Posterior vena cava (tissue), 2 donors: ENCODE data around the gene OS9. TPM values are rescaled to one million over a fixed set of nuclear protein-coding genes. Genes with fewer than 3 reads are reported as not detected.

Experiments
- DNase-seq: peaks from one replicate; pipeline ENCODE4 v3.0.0-alpha.2; 2020; ENCODE audit warnings: low spot score
- intact Hi-C, 2 donors: fragments of 100-400 bp; cut with DNase I; formaldehyde crosslinking; loops; one replicate each; pipeline versions ENCODE4 v1.14.1 to v1.14.2; 2022 to 2023
- microRNA-seq, 2 donors: library from miRNA; unstranded; fragments of <30 nt; microRNA quantifications; one replicate each; pipeline ENCODE4 v1.2.0, GENCODE V29; 2020 to 2021; ENCODE audit warnings: borderline microRNAs expressed in 2 of 2
- total RNA-seq, 2 donors: library from RNA; stranded (reverse); fragmentation: NEBNext Ultra II Directional; extraction: Animal tissue kit (Norgen Biotek cat#: 25700); gene quantifications; one replicate each; pipeline ENCODE4 v1.2.1, GENCODE V29; 2021
- donor health status: DM: yes; HTN: yes; CAD: no.
- donor health status: DM: yes; HTN: yes; CAD: no.

The OS9 gene
- total RNA-seq, 2 donors from 2014 or later = 186 to 279 TPM

- intact Hi-C loops = no loop called here
- DNase-seq = no peak
These were observed 65.5 kb downstream of the OS9 start for GRCh38 chr12:57759360-57759980.

DNA sequence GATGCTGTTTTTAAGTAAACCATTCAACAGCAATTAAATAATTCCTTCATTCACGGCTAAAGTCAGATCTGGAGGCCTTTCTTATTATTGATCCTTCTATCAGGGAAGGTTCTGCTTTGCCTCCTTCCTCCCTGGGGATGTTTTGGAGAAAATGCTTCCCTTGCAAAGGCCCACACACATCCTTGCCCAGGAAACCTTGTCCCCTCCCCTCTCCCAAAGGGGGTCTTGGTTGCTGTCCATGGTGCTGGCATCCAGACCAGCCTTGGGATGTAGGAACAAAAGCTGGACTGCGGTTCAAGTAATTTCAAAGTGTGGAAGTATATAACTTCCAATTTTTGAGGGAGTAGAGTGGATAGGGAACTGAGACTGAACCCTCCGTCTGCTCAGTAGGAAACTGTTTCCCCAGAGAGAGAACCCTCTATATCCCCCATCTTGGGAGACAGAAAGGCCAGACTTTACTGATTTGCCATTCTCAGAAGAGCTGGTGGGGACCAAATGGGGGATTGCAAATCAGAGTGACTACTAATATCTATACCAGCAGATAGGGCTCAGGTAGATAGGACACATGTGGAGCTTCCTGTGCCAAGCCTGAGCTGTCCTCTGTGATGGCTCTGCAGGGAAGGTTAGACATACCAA, 66.5 kb downstream of the OS9 start:
- intact Hi-C loops = no loop called here
- DNase-seq = no peak

DNA sequence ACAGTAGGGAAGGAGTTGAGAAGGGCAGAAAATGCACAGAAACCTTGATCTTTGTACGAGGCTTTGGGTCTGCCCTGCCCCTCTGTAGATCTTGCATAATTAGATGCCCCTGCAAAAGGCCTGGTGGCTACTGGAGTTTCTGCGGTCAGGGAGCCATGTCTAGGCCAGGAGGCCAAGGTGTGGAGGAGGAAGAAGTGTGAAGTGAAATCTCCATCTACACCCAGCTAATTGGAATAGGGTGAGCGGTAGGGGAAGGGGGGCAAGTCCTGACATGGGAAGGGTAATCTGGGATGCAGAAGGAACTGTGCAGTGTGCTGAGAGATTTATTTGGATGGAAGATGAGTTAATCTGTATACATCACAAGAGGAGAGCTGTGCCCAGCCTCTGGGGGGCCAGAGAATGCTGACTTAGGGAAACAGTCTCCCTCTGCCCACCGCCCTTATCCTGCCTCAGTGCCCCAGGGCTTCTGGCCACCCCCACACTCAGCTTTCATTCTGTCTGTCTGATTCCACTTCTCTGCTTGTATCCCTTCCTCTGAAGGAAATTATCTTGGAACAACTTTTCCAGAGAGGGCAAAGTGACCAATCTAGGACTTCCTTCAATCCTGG, 67.6 kb downstream of the OS9 start:
- DNase-seq = no peak

DNA sequence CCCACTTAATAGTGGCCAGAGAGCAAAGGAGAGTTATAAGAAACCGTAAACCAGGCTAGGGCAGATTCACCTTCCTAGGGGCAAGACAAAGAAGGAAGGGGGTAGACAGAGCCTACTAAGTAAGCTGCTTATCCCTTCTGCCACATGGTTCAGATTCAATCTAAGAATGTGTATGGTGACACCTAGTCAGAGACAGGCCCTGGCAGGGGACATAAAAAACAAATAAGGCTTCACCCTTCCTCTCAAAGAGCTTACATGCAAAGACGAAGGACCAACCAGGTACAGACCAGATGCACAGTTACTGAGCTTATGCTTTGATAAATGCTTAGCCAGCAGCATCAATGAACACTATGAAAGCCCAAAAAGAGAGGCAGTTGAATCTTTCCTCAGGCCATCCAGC, 68.5 kb downstream of the OS9 start:
- intact Hi-C loops = no loop called here
- no peak for DNase-seq

More for the DNA sequence above, 67.6 kb downstream of the OS9 start:
- intact Hi-C loops = no loop called here

DNA sequence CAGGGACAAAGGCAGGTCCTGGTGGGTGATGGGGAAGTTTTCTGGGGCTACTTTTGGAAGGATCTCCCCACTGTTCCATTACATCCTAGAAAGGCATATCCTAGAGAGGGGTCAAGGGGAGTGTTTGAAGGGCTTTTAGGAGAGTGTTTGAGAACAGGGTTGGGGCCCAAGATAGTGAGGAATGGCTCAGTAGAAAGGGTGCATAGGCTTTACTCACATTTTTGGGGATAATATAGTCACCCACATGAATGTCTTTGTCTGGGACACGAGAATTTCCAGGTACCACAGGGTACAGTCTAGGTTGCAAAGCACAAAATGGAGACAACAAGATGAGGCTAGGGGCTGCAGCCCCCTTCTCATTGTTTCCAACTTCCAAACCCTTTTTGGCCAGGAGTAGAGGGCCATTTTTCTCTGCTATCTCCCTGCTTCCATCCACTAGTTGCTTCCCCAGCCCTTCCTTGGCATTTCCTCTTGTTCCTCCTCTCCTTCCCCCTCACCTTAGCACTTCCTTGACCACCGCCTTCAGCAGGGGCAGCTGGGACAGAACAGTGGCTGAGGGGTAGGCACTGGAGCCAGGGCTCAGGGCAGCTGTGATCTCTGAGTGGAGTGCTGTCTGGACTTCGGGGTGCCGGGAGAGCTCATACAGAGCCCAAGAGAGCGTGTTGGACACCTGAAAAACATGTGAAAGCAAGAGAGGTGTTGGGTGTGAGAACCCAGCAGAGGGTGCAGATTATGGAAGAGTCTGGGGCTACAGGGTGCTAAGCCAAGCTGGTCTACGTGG, 70.1 kb downstream of the OS9 start:
- intact Hi-C loops = no loop called here
- DNase-seq = no peak

- intact Hi-C loops = no loop called here
- DNase-seq = no peak
These were observed 70.7 kb downstream of the OS9 start for GRCh38 chr12:57764662-57765002.

DNA sequence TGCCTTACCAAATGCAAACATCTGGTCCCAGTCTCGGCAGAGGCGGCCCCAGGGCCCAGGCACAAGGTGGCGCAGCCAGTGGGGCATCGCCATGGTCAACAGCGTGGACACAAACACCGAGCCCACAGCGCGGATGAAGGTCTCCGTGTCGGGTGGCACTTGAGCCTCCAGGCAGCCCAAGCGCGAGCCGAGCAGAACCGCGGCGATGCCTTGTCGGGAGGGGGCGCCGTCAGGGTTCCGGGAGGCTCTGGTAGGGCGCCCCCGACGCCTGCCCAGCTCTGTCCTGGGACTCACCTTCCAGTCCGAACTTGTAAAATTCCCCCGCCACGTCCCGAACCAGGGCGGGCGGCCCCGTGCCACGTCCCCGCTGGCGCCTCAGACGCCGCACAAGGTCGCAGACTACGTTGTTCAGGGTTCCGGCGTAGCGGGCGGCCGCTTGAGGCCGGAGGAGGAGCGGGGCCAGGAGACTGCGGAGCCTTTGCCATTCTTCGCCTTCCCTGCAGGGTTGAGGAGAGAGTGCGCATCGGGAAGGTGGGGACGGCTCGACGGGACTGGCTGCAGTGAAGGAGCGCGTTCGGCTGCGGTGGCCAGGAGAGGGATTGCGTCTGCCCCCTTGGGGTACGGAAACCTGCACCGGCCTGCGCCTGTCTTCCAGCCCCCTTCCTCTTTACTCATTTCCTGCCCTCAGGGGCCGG, 71.2 kb downstream of the OS9 start:
- DNase-seq = peak; percentile 85
- intact Hi-C loops = no loop called here

GRCh38 chr12:57765698-57766463, 71.9 kb downstream of the OS9 start:
- intact Hi-C loops = no loop called here
- no peak for DNase-seq

DNA sequence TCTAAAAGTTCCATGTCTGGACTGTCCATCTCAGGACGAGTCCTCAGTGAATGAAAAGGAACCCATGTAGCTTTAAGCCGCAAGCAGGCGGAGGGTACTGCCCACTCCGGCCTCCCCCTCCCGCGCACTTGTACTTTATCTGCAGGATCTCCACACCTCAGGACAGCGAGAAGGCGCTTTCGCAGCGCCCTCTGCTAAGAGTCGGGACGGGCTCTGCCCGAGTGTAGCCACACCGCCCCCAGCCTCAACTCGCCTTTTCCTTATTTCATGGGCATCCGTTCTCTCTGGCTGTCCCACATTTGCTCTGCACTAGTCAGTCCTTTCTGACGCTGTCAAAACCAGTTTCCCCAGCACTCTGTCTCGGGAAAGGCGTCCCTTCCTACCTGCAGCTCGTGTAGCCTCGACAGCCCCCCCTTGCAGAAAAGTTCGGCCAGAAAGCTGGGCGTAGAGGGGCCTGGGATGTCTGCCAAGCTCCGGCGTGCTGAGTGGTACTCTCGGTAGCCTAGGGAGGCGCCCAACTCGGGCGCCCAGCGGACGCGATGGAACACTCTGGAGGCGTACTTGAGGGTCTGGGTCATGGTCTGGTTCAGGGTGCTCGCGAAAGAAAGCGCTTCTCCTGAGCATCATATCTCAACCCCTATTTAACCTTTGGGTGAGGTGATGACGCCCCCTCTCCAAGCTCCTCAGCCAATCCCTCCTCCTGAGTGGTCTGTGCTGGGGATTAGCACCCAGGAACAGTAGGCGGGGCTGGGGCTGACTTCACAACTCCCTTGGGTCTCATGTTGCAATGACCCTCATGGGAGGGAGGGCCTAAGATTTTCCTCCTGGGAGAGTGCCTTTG, 72.8 kb downstream of the OS9 start, which contains the start of gene CYP27B1:
TSS of gene CYP27B1 (minus strand) at position 615 of the 841 bp plus-strand sequence. CDS start at position 578, 37 bp downstream.
- no peak for DNase-seq
- intact Hi-C loops = no loop called here

DNA sequence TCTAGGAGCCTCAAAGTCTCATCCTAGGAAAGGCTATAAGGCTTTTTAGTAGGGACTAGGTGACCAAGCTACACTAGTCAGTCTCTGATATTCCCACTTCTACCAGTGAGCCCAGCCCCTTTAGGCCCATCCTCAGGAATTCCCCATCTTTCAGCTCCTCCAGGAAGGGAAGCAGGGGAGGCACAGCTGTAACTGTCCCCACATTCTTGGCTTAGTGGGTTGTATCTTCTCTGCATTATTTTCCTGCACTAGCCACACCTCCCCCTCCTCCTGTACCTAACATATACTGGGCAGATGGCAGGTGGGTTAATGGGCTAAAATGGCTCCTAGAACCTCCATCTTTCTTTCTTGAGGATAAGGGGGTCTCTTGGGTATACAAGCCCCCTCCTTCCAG, 73.4 kb downstream of the OS9 start:
- DNase-seq = no peak
- intact Hi-C loops = no loop called here

GRCh38 chr12:57767876-57768275, 73.9 kb downstream of the OS9 start:
- DNase-seq = no peak
- intact Hi-C loops = no loop called here

DNA sequence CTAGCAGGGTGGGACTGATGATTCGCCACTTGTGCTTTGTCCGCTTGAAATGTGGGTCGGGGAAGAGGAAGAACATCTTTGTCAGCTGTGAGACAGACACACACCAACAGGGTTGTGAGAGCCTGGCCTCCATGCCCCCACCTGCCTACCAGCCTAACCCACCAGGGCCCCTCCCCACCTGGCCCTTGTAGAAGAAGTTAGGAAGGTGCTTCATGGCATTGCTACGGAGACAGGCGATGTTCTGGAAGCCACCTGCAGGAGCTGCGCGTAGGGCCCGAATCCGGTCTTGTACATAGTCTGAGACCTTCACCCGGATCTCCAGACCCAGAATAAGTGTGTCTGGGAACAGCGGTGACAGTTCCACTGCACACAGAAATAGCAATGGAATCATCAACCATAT, 75.7 kb downstream of the OS9 start:
- DNase-seq = no peak
- intact Hi-C loops = no loop called here

DNA sequence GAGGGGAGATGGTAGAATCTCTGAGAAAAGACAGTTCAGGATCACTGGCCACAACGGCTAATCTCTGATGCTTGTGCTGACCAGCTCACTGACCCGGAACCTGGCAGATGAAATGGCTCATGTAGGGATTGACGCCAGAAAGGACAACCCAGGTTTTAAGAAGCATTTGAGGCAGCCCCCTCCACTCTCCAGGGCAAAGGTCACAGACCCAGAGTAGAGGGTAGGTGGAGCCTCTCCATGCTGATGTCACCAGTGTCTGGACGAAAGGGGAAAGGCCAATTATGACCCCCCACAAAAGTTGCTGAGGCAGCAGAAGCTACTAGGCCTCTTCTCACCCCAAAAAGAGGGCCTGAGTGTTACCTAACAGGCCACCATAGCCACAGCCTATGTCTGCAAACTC, 76.8 kb downstream of the OS9 start:
- no peak for DNase-seq
- intact Hi-C loops = no loop called here

Small RNA genes within 50 kb of the gene (microRNA-seq; reads per million reads assigned to microRNA genes)
- 0 reads per million in 2 donors for gene MIR6759

Other genes with a start within 250 kb of the OS9 start
- gene INHBE, start 238.8 kb upstream of the OS9 start, total RNA-seq = not detected
- 1 to 10 TPM in 1 of 2 donors, under 1 TPM in 1; 0.90 to 3.2 TPM for gene GLI1, start 234.3 kb upstream of the OS9 start, total RNA-seq
- gene ARHGAP9, start 214.3 kb upstream of the OS9 start, total RNA-seq = 10 to 100 TPM; 12.7 to 20.7 TPM
- 100 to 1,000 TPM; 135 to 142 TPM for gene MARS1, start 206.1 kb upstream of the OS9 start, total RNA-seq
- gene DDIT3, start 173.6 kb upstream of the OS9 start, total RNA-seq = 10 to 100 TPM; 34.0 to 43.8 TPM
- 10 to 100 TPM; 46.5 to 49.1 TPM for gene MBD6, start 171.3 kb upstream of the OS9 start, total RNA-seq
- 100 to 1,000 TPM in 1 of 2 donors, 10 to 100 TPM in 1; 90.6 to 104 TPM for gene DCTN2, start 146.9 kb upstream of the OS9 start, total RNA-seq
- gene KIF5A, start 144.1 kb upstream of the OS9 start, total RNA-seq = under 1 TPM; 0.10 to 0.14 TPM
- 10 to 100 TPM; 26.0 to 27.4 TPM for gene PIP4K2C, start 102.9 kb upstream of the OS9 start, total RNA-seq
- gene DTX3, start 89.3 kb upstream of the OS9 start, total RNA-seq = 10 to 100 TPM; 32.4 to 35.6 TPM
- 10 to 100 TPM; 78.8 to 82.8 TPM for gene ARHGEF25, start 82.7 kb upstream of the OS9 start, total RNA-seq
- gene B4GALNT1, start 60.9 kb upstream of the OS9 start, total RNA-seq = 1 to 10 TPM; 4.3 to 6.0 TPM
- 1 to 10 TPM; 1.8 to 2.2 TPM for gene AGAP2, start 44.6 kb downstream of the OS9 start, total RNA-seq
- gene TSPAN31, start 50.9 kb downstream of the OS9 start, total RNA-seq = 10 to 100 TPM; 20.1 to 26.3 TPM
- 10 to 100 TPM; 65.3 to 66.0 TPM for gene CDK4, start 58.2 kb downstream of the OS9 start, total RNA-seq
- gene MARCHF9, start 61.0 kb downstream of the OS9 start, total RNA-seq = 1 to 10 TPM; 7.4 to 9.4 TPM
- 1 to 10 TPM in 1 of 2 donors, under 1 TPM in 1; 0.57 to 1.1 TPM for gene CYP27B1, start 72.9 kb downstream of the OS9 start, total RNA-seq
- 10 to 100 TPM; 16.6 to 22.8 TPM for gene METTL1, start 78.0 kb downstream of the OS9 start, total RNA-seq
- 1 to 10 TPM; 7.9 to 9.3 TPM for gene EEF1AKMT3, start 78.5 kb downstream of the OS9 start, total RNA-seq
- gene TSFM, start 88.7 kb downstream of the OS9 start, total RNA-seq = 10 to 100 TPM; 15.9 to 16.4 TPM
- gene AVIL, start 124.6 kb downstream of the OS9 start, total RNA-seq = 1 to 10 TPM; 5.6 to 6.3 TPM
- gene CTDSP2, start 152.6 kb downstream of the OS9 start, total RNA-seq = 100 to 1,000 TPM; 135 to 138 TPM
- 1 to 10 TPM; 5.6 to 5.7 TPM for gene ATP23, start 247.4 kb downstream of the OS9 start, total RNA-seq